ENCODE measurements around the gene RAP1A. TPM values are rescaled to one million over a fixed set of nuclear protein-coding genes. Genes with fewer than 3 reads are reported as not detected.

The RAP1A gene
- total and polyA plus RNA-seq, 4 donors: 14.2 to 31.4 (median 25.8) TPM

DNA sequence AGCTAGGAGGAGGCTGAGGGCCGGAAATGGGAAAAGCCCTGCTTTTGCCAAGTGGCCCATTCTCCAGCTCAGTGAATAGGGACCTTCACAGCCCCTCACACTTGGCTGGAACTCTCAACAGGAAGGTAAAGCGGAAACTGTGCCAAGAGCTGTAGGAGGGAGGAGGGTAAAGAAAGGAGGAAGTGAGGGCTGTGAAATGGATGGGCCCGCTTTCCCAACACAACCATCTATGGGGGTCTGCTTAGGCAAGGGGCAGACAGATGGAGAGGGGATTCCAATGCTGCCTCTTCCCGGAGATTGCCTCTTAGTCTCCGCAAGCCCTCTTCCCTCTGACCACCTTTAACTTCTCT, 114.4 kb downstream of the RAP1A start:
- no peak for DNase-seq (ENCODE audit: low spot score)
- H3K36me3 ChIP-seq (ENCODE audit: control insufficient read depth in 4 of 4, insufficient read depth in 3 of 4, low read depth in 1 of 4, low read length in 3 of 4): no peaks in the 10 kb centered on the region
- H3K27ac ChIP-seq (ENCODE audit: low read depth in 1 of 2, low read length in 2 of 2): peak overlapping the region; percentile 1 to 71
- no peak overlapping the region for H3K4me3 ChIP-seq (ENCODE audit: low read depth in 1 of 3, low read length in 3 of 3)
- peaks cover 0 to 15% (median 6%) of the 10 kb centered on the region in 4 donors for H3K4me1 ChIP-seq (ENCODE audit: control insufficient read depth in 4 of 4, insufficient read depth in 4 of 4, low read length in 3 of 4)
- TF ChIP-seq RAD21 (IDR thresholded peaks at IDR 0.05): no peak
- no peak for TF ChIP-seq TAF1 (conservative IDR thresholded peaks at IDR 0.05)
- TF ChIP-seq EGR1 (IDR thresholded peaks at IDR 0.05; ENCODE audit: low read depth in 2 of 2): no peak
- TF ChIP-seq FOXA2 (IDR thresholded peaks at IDR 0.05): no peak
- TF ChIP-seq, protein P1, sequence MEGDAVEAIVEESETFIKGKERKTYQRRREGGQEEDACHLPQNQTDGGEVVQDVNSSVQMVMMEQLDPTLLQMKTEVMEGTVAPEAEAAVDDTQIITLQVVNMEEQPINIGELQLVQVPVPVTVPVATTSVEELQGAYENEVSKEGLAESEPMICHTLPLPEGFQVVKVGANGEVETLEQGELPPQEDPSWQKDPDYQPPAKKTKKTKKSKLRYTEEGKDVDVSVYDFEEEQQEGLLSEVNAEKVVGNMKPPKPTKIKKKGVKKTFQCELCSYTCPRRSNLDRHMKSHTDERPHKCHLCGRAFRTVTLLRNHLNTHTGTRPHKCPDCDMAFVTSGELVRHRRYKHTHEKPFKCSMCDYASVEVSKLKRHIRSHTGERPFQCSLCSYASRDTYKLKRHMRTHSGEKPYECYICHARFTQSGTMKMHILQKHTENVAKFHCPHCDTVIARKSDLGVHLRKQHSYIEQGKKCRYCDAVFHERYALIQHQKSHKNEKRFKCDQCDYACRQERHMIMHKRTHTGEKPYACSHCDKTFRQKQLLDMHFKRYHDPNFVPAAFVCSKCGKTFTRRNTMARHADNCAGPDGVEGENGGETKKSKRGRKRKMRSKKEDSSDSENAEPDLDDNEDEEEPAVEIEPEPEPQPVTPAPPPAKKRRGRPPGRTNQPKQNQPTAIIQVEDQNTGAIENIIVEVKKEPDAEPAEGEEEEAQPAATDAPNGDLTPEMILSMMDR (IDR thresholded peaks at IDR 0.05; ENCODE audit: low read depth, low read length, missing input control): no peak
- no peaks in the 10 kb centered on the region for H3K9me3 ChIP-seq (ENCODE audit: control insufficient read depth in 4 of 4, low read length in 3 of 4)
- 80% methylated on average over 5 of the region's 5 CpGs for WGBS
- H3K9ac ChIP-seq (ENCODE audit: low read depth in 1 of 2, low read length in 2 of 2): no peak overlapping the region
- no peaks in the 10 kb centered on the region for H3K27me3 ChIP-seq (ENCODE audit: control insufficient read depth in 4 of 4, insufficient read depth in 4 of 4, low read length in 3 of 4)

DNA sequence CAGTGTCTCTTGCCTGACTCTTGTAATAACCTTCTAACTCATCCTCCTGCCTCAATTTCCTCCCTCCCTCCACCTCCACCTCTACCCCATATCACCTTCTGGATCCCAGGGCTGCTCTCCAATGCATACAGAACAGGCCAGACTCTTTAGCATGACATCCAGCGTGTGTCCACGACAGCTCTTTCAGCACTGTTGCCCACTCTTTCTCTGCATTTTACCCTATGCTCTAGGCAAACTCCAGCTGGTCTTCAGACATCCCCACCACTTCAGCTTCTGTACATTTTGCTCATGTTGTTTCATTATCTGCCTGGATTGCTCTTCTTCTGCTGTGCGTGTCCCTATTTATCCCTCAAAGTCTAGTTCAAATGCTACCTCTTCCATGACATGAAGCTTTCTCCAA, 114.8 kb downstream of the RAP1A start:
- H3K9me3 ChIP-seq (ENCODE audit: control insufficient read depth in 4 of 4, low read length in 3 of 4): no peaks in the 10 kb centered on the region
- no peak for DNase-seq (ENCODE audit: low spot score)
- no peaks in the 10 kb centered on the region for H3K36me3 ChIP-seq (ENCODE audit: control insufficient read depth in 4 of 4, insufficient read depth in 3 of 4, low read depth in 1 of 4, low read length in 3 of 4)
- no peak overlapping the region for H3K27ac ChIP-seq (ENCODE audit: low read depth in 1 of 2, low read length in 2 of 2)
- H3K4me3 ChIP-seq (ENCODE audit: low read depth in 1 of 3, low read length in 3 of 3): no peak overlapping the region
- H3K9ac ChIP-seq (ENCODE audit: low read depth in 1 of 2, low read length in 2 of 2): no peak overlapping the region
- WGBS: 97% methylated on average over 3 of the region's 3 CpGs
- no peaks in the 10 kb centered on the region for H3K27me3 ChIP-seq (ENCODE audit: control insufficient read depth in 4 of 4, insufficient read depth in 4 of 4, low read length in 3 of 4)
- no peak for TF ChIP-seq TAF1 (conservative IDR thresholded peaks at IDR 0.05)
- TF ChIP-seq NR2F2 (IDR thresholded peaks at IDR 0.05): no peak
- TF ChIP-seq, protein P2, sequence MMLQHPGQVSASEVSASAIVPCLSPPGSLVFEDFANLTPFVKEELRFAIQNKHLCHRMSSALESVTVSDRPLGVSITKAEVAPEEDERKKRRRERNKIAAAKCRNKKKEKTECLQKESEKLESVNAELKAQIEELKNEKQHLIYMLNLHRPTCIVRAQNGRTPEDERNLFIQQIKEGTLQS (IDR thresholded peaks at IDR 0.05): no peak
- no peak for TF ChIP-seq GABPA (IDR thresholded peaks at IDR 0.05 in 1 of 2, conservative IDR thresholded peaks at IDR 0.05 in 1 of 2)
- TF ChIP-seq, protein P3, sequence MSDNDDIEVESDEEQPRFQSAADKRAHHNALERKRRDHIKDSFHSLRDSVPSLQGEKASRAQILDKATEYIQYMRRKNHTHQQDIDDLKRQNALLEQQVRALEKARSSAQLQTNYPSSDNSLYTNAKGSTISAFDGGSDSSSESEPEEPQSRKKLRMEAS (IDR thresholded peaks at IDR 0.05): no peak
- TF ChIP-seq RXRA (IDR thresholded peaks at IDR 0.05): no peak
- TF ChIP-seq, protein P1 (IDR thresholded peaks at IDR 0.05; ENCODE audit: low read depth, low read length, missing input control): no peak
- no peak for TF ChIP-seq YY1 (IDR thresholded peaks at IDR 0.05)
- TF ChIP-seq FOXA1 (IDR thresholded peaks at IDR 0.05): no peak
- TF ChIP-seq, protein P4, sequence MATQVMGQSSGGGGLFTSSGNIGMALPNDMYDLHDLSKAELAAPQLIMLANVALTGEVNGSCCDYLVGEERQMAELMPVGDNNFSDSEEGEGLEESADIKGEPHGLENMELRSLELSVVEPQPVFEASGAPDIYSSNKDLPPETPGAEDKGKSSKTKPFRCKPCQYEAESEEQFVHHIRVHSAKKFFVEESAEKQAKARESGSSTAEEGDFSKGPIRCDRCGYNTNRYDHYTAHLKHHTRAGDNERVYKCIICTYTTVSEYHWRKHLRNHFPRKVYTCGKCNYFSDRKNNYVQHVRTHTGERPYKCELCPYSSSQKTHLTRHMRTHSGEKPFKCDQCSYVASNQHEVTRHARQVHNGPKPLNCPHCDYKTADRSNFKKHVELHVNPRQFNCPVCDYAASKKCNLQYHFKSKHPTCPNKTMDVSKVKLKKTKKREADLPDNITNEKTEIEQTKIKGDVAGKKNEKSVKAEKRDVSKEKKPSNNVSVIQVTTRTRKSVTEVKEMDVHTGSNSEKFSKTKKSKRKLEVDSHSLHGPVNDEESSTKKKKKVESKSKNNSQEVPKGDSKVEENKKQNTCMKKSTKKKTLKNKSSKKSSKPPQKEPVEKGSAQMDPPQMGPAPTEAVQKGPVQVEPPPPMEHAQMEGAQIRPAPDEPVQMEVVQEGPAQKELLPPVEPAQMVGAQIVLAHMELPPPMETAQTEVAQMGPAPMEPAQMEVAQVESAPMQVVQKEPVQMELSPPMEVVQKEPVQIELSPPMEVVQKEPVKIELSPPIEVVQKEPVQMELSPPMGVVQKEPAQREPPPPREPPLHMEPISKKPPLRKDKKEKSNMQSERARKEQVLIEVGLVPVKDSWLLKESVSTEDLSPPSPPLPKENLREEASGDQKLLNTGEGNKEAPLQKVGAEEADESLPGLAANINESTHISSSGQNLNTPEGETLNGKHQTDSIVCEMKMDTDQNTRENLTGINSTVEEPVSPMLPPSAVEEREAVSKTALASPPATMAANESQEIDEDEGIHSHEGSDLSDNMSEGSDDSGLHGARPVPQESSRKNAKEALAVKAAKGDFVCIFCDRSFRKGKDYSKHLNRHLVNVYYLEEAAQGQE (IDR thresholded peaks at IDR 0.05): no peak
- TF ChIP-seq JUND (IDR thresholded peaks at IDR 0.05): no peak
- TF ChIP-seq FOXA2 (IDR thresholded peaks at IDR 0.05): no peak
- no peak for TF ChIP-seq HNF4G (IDR thresholded peaks at IDR 0.05)
- TF ChIP-seq HNF4A (conservative IDR thresholded peaks at IDR 0.05): no peak
- no peak for TF ChIP-seq EGR1 (IDR thresholded peaks at IDR 0.05; ENCODE audit: low read depth in 2 of 2)
- TF ChIP-seq RAD21 (IDR thresholded peaks at IDR 0.05): no peak
- TF ChIP-seq, protein P5, sequence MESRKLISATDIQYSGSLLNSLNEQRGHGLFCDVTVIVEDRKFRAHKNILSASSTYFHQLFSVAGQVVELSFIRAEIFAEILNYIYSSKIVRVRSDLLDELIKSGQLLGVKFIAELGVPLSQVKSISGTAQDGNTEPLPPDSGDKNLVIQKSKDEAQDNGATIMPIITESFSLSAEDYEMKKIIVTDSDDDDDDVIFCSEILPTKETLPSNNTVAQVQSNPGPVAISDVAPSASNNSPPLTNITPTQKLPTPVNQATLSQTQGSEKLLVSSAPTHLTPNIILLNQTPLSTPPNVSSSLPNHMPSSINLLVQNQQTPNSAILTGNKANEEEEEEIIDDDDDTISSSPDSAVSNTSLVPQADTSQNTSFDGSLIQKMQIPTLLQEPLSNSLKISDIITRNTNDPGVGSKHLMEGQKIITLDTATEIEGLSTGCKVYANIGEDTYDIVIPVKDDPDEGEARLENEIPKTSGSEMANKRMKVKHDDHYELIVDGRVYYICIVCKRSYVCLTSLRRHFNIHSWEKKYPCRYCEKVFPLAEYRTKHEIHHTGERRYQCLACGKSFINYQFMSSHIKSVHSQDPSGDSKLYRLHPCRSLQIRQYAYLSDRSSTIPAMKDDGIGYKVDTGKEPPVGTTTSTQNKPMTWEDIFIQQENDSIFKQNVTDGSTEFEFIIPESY (IDR thresholded peaks at IDR 0.05): no peak
- TF ChIP-seq SP1 (IDR thresholded peaks at IDR 0.05): no peak
- peaks cover 0 to 19% (median 8%) of the 10 kb centered on the region in 4 donors for H3K4me1 ChIP-seq (ENCODE audit: control insufficient read depth in 4 of 4, insufficient read depth in 4 of 4, low read length in 3 of 4)

All from liver (tissue), 9 donors.